OCI-M2 (cell line): Measurements from ENCODE around the gene GAS2L3.

Source experiments
- DNase-seq: peaks from one replicate; lab custom pipeline; 2025; ENCODE audit not compliant: unreplicated experiment; lab: John Stamatoyannopoulos, UW

The GAS2L3 gene

GRCh38 chr12:100656856-100657255 is 83.4 kb downstream of the GAS2L3 start:
- no peak for DNase-seq

DNA sequence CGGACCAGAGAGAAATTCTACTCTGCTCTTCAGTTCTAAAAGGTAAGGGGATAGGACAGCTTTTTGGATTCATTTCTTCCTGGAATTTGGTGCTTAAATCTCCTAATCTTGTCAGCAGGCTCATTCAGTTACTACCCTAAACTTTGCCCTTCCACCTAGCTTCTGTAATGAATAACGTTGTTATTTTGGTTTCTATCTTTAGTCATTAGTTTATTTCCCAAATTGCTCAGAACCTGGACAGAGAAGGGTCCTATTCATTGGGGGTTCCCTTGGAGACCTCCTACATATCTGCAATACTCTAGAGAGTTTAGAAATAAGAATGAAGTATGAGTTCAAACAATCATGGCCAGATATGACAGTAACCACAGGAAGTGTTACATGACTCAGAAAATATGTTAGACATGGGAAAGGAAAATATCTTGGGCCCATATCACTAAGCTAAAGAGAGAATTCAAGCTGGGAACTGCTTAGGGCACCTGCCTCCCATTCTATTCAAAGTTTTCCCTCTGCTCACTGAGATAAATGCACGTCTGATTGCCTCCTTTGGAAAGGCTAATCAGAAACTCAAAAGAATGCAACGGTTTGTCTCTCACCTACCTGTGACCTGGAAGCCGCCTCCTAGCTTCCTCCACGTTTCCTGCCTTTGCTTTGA is 87.9 kb downstream of the GAS2L3 start:
- DNase-seq = no peak

GRCh38 chr12:100666588-100666987 is 93.1 kb downstream of the GAS2L3 start:
- no peak for DNase-seq

DNA sequence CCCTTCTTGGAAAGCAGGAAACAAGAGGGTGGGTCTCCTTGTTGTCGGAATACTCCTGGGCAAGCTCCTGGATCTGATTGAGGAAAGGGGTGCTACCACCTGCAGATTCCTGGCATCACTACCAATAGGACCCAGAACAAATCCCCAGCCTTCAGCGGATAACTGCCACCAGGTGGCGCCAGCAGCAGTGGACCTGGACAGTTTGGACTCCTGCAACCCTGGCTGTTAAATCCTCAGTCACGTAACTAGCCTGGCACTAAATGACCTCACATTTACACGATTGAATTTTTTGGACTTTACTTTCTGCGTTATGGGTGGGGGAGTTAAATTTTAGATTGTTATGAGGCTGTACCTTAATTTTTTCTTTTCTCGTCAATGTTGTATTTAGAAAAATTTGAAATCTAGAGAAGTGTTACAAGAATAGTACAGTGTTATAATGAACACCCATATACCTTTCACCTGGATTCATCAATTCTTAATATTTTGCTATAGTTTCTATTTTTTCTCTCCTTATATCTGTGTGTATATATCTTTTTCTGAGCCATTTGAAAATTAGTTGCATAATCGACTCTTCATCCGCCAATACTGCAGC is 95.6 kb downstream of the GAS2L3 start:
- DNase-seq = no peak

GRCh38 chr12:100669922-100670321 is 96.4 kb downstream of the GAS2L3 start:
- DNase-seq = no peak

DNA sequence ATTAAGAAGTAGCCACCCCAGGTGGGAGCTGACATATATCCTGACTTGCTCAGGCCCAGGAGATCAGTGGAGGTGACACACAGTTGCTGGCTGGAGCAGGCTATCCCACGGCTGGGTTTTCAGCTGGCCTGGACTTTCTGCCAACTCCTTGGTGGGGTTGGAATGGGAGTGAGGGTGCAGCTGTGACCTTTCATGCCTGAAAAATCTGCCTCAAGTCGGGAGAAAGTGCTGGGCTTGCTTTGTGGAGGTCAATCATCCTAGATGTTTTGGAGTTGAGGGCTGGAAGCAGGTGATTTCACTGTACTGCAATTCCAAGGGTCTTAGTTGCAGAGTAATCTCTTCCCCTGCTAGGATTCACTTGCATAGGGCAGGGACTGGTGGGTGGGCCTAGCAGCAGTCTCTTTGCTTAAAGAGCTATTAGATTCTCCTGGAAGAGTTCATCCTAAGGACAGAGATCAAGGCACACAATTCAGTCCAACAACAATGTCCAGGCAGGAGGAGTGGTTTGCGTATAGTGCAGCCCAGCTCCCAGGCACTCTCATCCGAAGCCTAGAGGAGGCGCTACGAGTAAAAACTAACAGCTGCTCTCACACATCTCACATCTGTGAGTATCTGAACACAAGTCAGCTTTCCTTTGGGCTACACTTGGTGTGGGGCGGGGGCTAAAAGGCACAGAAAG is 98.1 kb downstream of the GAS2L3 start:
- DNase-seq = no peak

GRCh38 chr12:100672075-100672592 is 98.7 kb downstream of the GAS2L3 start:
- no peak for DNase-seq

DNA sequence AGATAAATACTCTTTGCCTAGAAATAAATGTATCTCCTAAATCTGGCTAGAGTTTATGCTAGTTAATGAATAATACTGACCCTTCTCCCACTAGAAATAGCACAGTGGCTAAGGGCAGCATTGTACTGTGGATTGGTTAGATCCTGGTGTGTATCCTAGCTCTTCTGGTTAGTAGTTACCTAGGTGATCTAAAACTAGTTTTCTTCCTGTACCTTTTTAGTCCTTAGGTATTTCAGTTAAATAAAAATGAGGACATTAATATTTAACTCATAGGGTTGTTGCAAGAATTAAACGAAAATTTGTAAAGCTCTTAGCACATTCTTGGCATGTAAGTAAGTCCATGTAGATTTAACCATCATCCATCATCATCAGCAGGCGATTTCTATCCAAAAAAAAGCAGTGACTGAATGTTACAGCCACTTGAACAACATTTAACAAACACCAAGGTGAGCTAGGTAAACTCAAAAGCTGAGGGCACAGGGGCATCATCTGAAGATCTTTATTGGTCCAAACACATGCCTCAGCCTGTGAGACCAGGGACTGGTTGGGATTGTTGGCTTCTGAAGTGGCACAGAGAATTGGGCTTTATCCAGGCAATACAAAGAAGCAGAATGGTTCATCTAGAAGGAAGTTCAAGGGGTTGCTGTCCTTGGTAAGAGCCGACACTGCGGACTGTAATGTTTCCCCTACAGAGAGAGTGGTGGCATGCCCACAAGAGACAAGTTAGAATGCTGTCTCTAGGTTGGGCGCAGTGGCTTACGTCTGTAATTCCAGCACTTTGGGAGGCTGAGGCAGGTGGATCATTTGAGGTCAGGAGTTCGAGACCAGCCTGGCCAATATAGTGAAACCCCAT is 100.8 kb downstream of the GAS2L3 start:
- no peak for DNase-seq
